HG02973 (cell line): ENCODE measurements around the gene AP3M1.
"Not testable (repeated sequence)": the region's sequence is repeated elsewhere in the genome, so short reads cannot be mapped to it uniquely, and the experiment has no call there.

Experiments
- ATAC-seq: cut with Tn5 transposase; IDR thresholded peaks from one replicate; pipeline ENCODE4 v1.9.1; 2021; ENCODE audit warnings: moderate library complexity; ENCODE audit not compliant: unreplicated experiment

Gene AP3M1

DNA sequence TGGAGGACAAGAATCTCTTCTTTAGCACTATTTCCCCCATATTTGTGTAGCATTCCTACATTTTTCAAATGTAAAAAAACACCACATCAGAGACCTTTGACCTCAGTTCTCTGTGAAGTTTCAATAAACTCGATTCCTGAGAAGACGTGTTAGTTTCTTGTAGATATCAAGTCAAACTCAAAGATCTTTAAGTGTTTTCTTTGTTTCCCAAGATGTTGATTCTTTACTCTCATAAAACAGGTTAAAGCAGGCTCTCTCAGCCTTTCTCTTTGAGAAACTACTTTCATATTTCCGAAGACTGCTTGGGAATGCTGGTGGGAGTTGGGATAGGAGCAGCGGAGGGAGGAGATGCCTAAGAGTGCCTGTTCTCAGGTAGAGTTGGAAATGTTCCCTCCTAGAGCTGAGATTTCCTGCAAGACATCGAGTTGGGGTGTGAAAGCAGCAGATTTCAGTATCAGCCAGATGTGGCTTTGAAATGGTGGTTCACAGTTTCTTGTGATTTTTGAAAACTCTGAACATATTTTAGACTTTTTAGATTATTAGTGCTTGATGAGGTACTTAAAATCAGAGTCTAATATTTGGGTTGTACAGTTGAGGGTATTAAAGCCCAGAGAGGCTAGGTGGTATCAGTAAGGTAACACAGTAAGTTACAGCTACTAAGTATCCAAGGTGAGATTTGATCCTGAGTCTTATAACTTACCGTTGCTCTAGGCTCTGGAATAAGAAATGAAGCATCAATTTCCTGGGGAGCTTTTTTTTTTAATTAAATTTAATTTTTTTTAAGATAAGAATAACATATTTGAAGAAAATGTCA is 14.3 kb upstream of the AP3M1 start:
- no peak for ATAC-seq

DNA sequence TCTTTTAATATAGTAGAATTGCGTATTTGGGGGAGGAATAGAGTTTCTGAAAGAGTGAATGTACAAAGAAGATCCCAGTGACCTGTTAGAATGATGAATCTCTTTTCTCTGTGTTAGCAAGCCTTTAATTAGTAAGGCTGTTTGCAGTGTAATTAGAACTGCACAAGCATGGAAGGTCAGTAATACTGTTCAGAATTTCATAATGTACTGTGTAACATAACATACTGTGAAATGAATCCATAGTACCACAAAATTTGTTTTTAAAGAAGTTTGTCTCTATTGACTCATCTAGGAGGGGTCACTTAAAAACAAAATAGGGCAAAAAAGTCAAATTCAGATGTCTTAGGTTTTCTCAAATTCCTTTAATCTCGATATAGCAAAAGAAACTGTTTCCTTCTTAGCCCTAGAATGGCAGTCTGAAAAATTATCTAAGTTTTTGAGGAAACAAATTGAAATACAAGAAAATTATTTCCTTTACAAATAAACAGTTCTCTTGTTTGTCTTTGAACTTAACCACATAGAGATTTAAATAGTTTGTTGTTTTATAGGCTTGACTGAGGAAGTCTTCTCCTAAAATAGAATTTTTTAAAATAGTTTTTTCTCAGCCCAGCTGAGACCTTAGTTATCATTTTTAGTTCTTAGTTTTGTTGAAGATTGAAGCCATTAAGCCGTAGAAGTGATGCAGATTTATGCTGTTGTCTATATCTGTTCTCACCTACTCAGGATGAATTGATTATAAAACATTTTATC is 12.9 kb upstream of the AP3M1 start:
- ATAC-seq: no peak

DNA sequence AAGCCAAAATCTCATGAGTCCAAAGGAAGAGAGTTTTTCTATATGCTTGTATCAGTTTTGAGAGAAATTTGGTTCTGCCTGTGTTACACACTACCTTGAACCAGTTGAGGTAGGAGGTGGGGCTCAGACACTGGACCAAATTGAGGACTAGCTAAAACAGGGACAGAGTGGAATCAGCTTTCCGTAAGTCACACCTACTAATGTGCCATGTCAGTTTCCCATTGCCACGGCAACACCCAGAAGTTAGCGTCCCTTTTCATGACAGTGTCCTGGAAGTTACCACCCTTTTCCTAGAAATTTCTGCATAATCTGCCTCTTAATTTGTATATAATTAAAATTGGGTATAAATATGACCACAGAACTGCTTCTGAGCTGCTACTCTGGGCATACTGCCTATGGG is 9.4 kb upstream of the AP3M1 start:
- ATAC-seq: no peak

DNA sequence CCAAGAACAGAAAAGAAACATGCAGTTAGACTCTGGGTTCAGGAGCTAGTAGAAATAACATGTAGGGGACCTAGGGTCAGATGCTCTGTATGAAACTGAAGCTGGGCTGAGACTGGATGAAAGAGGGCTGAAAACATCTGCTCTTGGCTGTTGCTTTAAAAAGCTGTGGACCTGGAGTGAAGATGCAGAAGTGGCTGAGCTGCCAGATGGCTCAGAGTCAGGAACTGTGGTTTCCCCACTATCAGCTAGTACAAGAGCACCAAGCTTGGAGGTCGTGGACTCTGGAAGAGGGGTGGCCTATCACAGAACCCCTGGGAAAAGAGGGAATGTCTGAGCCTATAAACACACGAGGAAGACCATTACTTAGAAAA is 6.3 kb upstream of the AP3M1 start:
- no peak for ATAC-seq

DNA sequence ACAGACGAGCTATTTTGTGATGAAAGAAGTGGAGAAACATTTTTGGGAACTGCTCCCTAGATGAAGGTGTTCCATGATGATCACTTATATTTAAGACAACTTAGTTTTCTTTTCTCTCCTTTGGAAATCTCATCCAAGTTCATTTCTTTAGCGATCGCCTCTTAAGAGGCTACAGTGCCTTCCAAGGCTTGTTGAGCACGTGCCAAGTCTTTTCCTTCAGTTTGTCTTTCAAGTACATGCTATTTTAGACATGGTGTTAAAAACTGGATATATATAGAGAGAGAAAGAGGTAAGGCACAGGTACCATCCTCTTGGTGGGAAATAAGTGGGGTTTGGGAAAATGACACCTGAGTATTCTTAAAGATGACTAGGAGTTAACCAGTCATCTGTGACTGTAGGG is 3.0 kb upstream of the AP3M1 start:
- ATAC-seq: no peak

DNA sequence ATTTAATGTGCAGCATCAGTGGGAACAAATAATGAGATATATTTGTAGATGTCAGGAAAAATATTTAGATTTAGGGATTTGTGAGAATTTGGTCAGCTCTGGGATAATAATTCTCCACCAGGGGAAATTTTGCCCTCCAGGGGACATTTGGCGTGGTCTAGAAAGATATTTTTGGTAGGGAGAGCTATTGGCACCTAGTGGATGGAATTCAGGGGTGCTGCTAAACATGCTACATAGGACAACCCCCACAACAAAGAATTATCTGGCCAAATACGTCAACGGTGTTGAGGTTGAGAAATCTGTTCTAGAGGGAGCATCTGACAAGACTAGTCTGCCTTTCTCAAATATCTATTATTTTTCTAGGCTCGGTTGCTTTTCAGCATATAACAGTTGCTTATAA is 2.5 kb upstream of the AP3M1 start:
- ATAC-seq: no peak

DNA sequence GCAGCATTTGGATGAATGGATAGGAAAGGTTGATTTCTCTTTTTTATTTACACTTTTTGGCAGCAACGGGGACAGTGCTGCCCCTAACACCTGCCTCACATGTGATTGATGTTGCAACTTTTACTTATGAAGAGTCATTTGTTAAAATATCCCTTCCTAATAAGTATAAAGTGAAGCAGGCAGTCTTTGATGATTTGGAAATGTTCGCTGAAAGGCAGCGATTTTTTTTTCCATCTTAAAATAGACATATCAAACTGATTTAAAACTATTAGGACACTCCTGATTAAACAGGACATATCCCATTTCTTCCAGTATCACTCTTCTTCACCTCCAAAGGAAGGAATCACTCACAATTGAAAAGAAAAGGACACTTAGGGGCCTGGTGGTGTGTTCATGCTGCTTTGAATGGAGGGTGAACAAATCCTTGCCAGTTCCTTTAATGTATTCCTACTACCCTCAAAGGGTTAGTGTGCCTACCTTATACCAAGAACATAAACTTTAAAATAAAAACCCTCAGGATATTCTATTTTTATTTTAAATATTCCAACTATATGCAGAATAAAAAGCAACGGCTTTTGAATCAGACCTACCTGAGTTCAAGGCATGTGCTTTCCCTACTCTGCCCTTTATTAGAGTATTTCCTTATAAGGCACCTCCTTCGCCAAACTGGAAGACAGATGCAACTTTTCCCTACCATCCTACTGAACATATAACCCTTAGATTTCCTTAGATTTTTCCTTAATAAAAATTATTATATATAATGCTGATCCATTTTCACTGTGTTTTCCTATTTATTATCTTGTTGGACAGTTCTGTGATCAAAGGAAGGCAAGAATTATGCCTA is 1.5 kb upstream of the AP3M1 start:
- no peak for ATAC-seq

DNA sequence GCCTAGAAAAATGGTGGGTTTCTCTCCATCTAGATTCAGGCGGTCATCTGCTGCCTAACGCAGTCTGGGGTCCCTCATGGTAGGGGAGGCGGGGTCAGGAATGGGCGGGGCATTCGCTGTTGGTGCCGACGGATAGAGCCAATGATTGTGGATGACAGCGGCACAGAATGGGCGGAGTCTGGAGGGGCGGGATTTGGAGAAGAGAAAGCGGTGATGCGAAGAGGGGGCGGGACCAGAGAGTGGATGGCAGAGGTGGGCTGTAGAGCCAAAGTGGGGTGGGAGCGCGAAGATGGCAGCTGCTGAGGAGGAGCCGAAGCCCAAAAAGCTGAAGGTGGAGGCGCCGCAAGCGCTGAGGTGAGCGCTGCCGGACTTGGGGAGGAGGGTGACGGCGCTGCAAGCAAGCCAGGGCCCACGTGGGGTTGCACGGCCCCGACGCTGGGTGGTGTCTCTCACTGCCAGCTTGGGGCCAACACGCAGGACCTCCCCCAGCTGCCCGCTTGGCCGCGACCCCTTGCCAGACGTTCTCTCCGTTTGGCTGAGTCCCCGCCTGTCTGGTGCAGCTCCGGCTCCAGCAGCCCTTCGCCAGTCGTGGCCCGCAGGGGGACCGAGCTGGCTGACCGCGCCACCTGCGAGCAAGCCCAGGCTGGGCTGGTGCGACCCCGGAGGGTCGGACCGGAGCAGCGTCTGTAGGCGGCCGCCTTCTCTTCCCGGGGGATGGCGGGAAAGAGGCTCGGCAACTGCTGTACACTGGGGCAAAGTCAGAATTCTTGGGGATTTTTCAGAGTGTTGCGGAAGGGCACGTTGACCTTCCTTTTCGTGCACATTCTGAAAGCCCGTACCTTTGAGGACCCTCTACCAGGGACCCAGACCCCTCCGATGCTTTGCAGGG is 606 bp upstream of the AP3M1 start, which contains the start of gene ADK:
Gene ADK, plus strand, starts transcription at position 232 of the 889 bp plus-strand sequence. Its CDS starts 58 bp downstream, at position 290.
- ATAC-seq: peak; percentile 77

DNA sequence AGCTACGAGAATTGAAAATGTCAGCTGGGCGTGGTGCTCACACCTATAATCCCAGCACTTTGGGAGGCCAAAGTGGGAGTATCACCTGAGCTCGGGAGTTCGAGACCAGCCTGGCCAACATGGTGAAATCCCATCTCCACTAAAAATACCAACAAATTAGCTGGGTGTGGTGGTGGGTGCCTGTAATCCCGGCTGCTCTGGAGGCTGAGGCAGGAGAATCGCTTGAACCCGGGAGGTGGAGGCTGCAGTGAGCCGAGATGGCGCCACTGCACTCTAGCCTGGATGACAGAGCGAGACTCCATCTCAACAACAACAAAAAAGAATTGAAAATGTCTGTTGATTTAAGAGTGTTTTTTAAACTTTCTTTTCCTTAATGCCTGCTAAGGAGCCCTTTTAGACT is 3.6 kb downstream of the AP3M1 start:
- ATAC-seq: not testable (repeated sequence)

DNA sequence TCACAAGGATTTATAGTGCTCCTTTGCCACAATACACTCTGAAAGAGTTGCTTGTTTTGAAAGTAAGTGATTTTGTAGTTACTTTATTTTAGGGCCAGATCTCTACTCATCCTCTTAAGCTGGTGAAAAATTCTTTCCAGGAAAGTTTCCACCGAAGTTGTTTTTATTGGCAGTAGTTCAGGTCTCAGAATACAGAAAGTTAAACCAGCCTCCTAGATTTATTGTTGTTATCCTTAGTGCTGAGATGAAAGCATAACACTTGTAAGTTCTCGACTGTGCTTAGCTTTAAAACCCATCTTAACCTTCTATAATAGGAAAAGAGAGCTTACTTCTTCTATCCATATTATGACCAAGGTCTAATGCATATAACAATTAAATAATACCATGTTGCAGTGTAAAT is 5.5 kb downstream of the AP3M1 start:
- no peak for ATAC-seq

DNA sequence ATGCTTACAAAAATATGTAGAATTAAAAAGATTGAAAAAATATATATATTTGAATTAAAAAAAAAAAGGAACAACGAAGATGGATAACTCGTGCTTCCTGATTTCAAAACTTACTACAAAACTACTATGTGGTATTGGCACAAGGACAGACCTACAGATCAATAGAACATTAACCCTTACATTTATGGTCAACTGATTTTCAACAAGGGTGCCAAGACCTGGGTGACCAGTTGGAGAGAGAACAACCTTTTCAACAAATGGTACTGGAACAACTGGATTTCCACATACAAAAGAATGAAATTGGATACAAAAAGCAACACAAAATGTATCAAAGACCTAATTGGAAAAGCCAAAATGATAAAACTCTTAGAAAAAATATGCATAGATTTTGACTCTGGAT is 10.1 kb downstream of the AP3M1 start:
- no peak for ATAC-seq

DNA sequence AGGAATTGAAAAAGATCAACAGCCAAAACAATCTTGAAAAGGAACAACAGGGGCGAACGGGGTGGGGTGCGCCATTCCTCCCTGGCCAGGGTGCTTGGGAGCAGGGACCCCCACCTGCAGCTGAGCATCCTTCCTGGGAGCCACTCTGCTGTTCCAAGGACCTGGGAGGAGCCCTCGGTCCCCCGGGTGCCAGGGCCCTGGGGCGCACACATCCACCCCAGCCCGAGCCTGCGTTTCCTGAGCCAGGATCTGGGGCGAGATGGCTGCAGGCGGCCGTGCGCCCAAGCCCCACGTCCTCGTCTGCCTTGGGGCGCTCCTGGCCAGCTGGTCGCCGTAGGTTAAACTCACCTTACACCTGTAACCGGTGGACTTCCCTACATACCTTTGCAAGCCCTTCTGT is 10.6 kb downstream of the AP3M1 start:
- ATAC-seq: no peak

DNA sequence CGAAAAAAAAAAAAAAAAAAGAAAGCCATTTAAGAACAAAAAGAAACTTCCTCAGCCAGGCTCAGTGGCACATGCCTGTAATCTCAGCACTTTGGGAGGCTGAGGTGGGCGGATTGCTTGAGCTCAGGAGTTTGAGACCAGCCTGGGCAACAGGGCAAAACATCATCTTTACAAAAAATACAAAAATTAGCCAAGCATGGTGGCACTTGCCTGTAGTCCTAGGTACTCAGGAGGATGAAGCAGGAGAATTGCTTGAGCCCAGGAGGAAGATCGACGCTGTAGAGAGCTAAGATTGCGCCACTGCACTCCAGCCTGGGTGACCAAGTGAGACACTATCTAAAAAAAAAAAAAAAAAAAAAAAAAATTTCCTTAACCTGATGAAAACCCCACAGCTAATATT is 12.0 kb downstream of the AP3M1 start:
- not testable (repeated sequence) for ATAC-seq

DNA sequence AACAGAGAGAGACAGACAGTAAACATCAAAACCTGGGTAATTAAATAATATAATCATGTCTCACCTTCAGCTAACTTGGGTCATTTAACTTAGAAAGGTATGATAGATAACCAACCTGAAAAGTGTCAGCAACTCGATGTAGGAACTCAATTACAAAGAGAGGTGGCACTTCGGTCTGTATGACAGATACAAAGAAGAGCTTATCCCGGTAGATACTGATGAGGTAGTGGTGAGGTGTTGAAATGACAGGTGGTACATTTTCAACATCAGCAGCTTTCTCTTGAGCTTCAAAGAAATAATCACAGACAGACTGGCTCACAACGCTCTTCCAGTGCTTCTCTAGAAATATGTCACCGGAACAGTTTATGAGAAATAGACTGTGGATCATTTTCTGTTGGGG is 12.6 kb downstream of the AP3M1 start:
- no peak for ATAC-seq

DNA sequence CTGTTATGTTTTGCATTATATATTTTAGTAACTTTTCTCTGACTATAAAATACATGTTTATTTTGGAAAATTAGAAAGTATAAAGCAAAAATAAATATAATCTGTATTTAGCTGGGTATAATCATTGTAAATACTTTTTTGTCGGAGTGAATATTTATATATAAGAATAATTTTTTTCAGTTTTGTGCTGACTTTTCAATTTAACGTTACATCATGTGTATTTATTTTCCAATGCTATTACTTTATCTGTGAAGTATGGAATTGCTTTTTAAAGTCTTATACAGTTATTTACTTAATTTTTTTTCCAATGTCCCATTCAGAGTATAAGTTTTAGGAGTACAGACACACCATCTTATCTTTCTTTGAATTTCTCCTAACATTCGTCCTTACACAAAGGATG is 15.2 kb downstream of the AP3M1 start:
- no peak for ATAC-seq

DNA sequence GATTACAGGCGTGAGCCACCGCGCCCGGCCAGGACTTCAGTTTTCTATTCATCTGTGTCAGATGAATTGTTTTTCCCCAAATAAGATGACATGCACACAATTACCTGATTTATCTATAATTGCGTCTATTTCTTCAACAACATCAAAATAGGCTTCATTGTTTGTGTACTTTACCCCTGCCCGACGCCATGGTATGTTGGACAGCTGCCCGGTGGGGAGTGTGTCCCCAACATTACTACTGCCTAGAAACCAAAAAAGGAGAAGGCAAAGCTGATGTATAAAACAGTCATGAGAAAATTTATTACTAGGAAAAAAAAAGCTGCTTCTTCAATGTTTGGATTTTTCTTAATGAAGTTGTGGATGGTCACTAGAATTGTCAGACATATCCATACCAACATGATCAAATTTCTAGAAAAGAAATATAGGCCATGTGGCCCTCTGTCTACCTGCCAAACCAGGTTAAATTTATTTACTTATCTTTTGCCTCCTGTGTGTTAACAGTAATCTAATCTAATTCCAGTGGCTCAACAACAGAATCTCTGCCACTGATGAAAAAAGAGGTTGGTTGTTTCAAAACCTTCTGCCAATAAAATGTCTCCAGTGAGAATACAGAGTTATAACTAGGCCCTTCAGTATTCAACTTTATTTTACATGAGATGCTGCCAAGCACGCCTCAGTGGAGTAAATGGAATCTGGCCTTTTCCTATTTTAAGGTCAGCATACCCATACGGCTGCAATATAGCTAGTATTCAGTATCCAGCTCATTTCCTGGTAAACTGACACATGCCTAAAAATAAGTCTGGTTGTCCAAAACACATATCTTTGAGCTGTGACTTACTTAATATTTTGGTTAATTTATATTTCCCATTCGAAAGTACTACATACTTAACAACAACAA is 16.5 kb downstream of the AP3M1 start:
- ATAC-seq: no peak

DNA sequence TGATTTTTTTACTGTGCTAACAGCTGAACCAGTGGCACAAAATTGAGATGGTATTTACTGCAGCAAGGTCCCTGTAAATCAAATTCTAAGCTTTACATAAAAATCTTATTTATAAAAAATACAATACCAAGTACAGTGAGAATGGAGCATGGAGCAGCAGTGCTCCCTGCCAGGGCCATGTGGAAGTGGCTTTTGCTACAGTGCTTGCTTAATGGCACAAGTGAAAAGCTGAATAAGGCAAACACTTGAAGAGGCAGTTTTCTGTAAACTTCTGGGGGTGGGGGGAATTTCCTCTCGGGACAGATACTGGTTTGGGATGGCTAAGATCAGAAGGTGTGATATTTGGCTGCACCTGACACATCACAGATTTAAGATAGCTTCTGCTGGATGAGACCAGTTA is 27.5 kb downstream of the AP3M1 start:
- no peak for ATAC-seq

DNA sequence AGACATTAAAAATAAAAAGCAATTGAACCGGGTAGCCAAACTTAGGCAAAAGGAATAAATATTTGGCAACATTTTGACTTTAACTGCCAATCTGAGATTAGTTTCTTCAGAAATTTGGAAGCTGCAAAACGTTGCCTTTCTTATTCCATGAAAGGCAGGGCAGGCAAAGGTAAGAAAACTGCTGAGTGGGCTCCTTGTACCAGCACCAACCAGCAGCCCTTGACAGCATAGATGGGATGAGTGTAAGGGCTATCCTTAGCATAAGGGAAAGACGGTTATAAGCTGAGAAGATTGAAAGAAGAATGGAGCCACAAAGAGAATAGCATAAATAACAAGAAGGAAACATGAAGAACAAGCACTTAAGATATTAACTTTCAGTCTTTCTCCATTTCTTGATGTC is 28.6 kb downstream of the AP3M1 start:
- no peak for ATAC-seq

DNA sequence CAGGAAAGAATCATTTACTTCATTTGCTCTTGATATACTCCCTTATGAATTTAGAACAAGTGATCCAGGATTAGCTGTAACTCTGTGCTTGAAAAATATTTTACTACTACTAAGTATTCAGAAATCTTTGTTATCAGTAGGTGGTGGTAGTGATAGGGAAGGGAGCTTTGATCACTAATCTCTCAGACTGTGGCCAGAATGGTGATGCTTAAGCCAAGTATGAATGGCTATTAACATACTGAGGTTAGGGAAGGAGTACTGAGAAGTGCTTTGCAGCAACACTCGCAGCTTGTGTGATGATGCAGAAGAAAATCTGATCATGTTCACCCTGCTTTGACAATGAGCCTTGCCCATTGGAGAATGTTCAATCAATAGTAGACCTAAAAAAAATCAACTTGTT is 29.3 kb downstream of the AP3M1 start:
- ATAC-seq: no peak

DNA sequence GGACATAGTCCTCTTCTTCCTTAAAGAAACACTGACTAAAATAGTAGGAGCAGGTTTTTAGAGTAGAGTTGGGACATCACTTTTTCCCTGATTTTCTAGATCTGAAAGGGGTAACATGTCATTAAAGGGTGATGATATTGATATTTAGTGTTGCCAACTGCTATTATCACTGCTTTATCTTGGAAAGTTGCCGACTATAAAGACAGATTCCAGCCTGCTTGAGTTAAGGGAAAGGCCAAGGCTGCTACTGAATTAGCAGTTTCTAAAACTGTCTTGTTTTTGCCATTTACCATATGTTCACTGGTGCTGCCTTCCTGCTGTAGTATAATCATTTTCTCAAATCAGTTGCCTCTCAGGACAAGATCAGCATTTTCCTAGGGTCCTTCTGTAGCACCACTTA is 29.7 kb downstream of the AP3M1 start:
- no peak for ATAC-seq
